DMS 273 (cell line): ENCODE results near the gene COL5A1.
"Not testable (repeated sequence)": the region's sequence is repeated elsewhere in the genome, so short reads cannot be mapped to it uniquely, and the experiment has no call there.

ENCODE experiments used
- DNase-seq: peaks from one replicate; lab custom pipeline; 2025; ENCODE audit not compliant: unreplicated experiment; lab: John Stamatoyannopoulos, UW

Gene COL5A1

GRCh38 chr9:134690301-134690751 is 48.7 kb downstream of the COL5A1 start:
- DNase-seq, result no peak

- DNase-seq, result no peak
Measured at GRCh38 chr9:134690946-134691694, 49.5 kb downstream of the COL5A1 start.

DNA sequence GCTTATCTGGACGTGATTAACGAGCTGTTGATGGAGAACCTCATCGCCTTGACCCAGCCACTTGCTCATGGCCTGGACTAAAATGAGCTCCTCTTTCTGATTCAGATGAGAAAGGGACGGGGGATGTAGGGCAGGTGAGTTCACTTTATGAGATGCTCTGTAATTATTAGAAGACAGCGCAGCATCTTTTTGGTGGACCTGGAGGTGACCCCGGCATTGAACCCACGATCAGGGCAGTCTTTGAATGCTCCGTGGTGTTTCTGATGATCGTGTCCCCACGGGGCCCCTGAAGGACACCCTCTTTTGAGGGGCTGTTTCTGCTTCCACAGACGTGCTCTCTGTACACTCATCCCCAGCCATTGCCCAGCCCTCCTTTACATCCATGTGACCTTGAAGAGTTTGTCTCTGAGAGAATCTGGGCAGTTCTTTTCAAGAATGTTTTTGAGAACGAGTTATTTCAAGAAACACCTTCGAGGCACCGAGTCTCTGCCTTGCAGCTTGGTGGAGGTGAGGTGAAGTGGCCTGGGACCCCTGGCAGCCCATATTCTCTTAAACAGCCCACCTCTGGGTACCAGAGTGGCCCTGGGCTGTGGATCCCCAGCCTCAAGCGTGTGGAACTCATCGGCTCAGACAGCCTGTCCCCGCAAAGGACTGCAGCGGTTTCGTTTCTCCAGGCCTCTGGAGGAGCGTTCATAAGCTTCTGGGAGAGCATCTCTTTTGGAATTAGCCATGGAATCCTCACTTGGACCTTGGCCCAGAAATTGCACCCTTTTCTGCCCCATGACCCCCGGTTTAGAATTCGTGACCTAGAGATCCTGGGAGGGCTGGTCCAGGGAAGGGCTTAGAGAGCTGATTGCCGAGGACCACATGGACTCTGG is 50.3 kb downstream of the COL5A1 start:
- no peak for DNase-seq

DNA sequence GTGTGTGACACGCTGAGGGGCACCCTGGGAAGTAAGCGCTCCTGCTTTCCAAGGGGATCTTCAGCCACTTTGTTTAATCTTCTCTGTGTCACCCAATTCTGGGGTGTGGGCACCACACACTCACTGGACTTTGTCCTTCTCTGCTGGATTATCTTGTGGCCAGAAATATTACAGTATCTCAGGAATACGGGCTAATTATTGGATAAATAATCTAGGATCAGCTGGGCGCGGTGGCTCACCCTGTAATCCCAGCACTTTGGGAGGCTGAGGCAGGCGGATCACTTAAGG is 50.9 kb downstream of the COL5A1 start:
- no peak for DNase-seq

DNA sequence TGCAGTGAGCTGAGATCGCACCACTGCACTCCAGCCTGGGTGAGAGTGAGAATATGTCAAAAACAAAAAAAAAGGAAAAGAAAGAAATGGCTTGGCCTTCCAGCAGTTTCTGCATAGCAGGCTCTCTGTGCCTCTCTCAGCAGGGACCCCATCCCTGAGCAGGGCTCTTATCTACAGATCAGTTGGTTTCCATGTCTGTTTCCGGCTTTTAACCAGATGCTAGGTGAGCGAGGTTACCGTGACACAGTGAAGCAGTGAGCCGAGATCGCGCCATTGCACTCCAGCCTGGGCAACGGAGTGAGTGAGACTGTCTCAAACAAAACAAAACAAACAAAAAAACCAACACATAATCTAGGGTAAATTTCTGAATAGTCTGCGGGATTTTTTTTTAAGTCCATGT is 51.4 kb downstream of the COL5A1 start:
- no peak for DNase-seq

GRCh38 chr9:134693641-134694367 is 52.2 kb downstream of the COL5A1 start:
- DNase-seq, result no peak

DNA sequence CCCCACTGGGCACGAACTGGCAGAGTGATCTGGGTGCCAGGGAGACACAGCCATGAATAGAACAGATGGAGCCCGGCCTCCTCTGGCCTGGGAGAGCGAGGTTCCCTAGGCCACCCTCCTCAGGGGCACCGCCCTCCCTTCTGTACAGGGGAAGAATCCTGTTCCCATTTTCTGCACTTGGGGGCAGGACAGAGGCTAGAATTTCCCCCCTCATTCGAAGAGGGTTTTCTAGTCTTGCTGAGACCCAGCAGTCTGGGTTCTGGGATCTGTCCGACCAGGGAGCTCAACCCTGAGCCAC is 52.7 kb downstream of the COL5A1 start:
- DNase-seq, result no peak

DNA sequence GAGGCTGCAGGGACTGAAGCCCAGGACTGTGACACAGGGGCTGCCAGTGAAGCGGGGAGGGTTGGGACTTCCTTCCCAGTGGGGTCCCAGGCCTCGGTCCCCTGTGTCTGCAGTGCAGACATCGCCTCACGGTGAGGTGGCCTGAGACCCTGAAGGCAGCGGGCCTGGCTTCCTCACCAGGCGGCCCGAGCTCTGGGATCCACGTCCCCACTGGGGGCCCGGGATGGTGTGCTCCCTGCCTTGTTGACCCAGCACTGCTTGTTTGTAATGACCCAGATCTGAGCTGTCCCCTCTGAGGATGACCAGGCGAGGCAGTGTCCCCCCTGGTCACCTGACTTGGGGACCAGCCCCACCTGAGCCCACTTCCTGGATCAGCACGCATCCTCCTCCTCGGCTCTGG is 53.1 kb downstream of the COL5A1 start:
- DNase-seq, result no peak

DNA sequence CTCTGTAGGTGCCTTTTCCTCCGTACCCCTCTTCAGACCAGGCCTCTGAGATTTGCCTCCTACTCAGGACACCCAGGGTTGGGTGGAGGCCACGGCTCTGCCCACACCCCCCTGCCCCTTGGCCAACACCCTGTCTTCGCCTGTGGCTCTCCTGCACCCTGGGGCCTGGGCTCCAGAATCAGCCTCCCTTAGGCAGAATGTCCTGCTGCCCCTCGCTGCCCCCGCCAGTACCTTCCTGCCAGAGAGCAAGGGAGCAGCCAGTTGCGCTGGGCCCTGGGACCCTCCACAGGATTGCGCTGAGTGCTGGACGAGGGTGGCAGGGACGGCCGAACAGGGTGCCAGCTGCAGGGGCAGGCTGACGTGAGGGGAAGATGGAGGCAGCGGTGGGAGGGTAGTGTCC is 53.5 kb downstream of the COL5A1 start:
- DNase-seq, result no peak

GRCh38 chr9:134696433-134696832 is 54.8 kb downstream of the COL5A1 start:
- no peak for DNase-seq

- DNase-seq, result no peak
Measured at GRCh38 chr9:134698111-134698510, 56.5 kb downstream of the COL5A1 start.

DNA sequence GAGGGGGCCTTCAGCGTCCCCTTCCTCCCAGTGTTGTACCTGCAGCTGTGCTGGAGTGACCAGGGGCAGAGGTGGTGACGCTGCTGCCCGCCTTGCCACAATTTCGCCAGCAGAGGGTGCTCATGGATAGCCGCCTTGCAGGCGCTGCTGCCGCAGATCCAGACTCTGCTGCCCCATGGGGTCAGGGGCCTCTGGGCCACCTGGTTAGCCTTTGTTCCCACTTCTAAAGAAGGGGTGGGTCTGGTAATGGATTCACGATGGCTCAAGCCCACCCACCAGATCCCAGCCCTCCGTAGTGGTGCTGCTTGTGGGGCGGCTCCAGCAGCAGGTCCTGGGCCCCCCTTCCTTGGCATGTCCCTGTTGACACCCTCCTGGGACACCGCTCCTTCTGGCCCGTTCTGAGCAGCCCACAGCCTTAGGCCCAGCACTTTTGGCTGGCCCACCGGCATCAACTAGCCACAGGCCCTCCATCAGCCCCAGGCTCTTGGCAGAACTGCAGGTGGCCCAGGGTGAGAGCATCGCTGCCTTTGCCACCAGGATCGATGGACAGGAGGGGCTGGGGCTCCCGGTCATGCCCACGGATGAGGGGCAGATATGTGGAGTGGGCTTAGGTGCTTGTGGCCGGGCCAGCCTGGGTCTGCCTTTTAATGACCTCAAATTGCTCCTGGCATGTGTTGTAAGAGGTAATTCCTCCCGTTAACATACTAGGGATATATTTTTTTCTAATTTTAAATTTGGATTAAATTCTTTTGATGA is 57.2 kb downstream of the COL5A1 start:
- peak; percentile 79 for DNase-seq

DNA sequence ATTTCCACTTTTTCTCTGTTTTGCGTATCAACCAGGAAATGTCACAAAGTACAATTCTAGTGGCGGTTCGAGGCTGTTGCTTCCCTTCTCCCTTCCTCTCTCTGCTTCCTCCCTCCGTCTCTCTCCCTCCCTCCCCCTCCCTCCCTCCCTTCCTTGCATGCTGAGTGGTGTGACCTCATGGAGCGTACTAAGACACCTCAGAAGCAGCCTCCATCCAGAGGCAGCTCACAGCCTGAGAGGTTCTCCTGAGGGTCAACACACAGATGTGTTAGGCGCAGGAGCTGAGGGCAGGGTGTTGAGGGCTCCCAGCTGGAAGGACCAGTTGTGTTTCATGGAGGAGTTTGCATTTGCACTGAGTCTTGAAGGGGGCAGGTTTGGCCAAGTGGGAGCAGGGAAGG is 57.7 kb downstream of the COL5A1 start:
- DNase-seq, result no peak

- DNase-seq, result no peak
Measured at GRCh38 chr9:134700636-134701350, 59.2 kb downstream of the COL5A1 start.

- no peak for DNase-seq
Measured at GRCh38 chr9:134701581-134702259, 60.1 kb downstream of the COL5A1 start.

- DNase-seq, result no peak
Measured at GRCh38 chr9:134702291-134702690, 60.7 kb downstream of the COL5A1 start.

- not testable (repeated sequence) for DNase-seq
Measured at GRCh38 chr9:134703730-134704114, 62.1 kb downstream of the COL5A1 start.

DNA sequence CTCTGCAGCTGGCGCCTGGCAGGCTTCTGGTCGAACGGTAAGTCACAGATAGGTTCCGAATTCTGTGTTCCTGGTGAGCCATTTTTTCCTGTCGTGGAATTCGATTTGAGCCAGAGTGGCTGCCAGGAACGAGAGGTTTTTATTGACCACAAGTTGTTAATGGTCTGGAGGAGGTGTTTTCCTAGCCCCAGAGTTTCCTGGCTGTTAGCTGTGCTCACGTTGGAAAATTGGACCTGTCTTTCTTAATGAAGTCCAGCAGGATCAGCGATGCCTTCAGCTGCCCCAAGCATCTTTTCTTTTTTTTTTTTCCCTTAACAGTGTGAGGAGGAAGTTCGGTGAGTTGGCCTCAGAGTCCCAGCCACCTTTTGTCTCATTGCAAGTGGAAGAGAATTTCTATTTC is 62.9 kb downstream of the COL5A1 start:
- no peak for DNase-seq

- DNase-seq, result no peak
Measured at GRCh38 chr9:134705786-134706185, 64.2 kb downstream of the COL5A1 start.

DNA sequence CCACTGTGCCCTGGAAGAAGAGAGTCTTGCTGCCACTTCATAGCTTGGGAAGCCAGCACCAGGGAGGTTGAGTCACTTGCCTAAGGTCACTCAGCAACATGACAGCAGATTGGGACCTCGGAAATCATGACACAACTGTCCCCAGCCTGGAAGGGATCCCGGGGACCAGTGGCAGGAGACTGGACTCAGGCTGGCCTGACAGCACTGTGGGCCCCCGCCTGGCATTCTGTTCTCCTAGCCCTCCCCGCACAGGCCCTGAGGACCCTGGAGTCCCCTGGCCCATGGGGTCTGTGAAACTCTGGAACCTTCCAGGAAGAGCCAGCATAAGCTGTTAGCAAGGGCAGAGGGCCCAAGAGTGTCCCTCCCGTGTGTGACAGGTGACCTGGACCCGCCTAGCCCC is 64.9 kb downstream of the COL5A1 start:
- no peak for DNase-seq
